Right lobe of liver (tissue), 6 donors: ENCODE results near the gene HYI. TPM values are rescaled to one million over a fixed set of nuclear protein-coding genes. Genes with fewer than 3 reads are reported as not detected.

Source experiments
- ATAC-seq, 4 donors: fragments of 200-7000 bp; cut with Tn5 transposase; one replicate each; pipeline ENCODE4 v1.9.1; 2020; ENCODE audit warnings: mild to moderate bottlenecking in 4 of 4, moderate library complexity in 4 of 4
- DNase-seq, 3 donors: peaks; one replicate each; pipeline ENCODE4 v3.0.0-alpha.2; 2020
- H3K27ac ChIP-seq, 3 donors: fragments of 200-600 bp; one replicate each; pipeline ENCODE4 v1.8.0; 2022
- H3K27me3 ChIP-seq, 2 donors: fragments of 200-600 bp; one replicate each; pipeline ENCODE4 v1.8.0; 2022
- H3K36me3 ChIP-seq, 4 donors: fragments of 200-600 bp; sonication (generic) in 1 of 4; one replicate each; pipeline versions ENCODE4 v1.5.1 to v1.8.0; 2017 to 2022; ENCODE audit warnings: control low read depth in 1 of 4
- H3K4me1 ChIP-seq, 4 donors: fragments of 200-600 bp; sonication (generic) in 1 of 4; one replicate each; pipeline versions ENCODE4 v1.5.1 to v1.8.0; 2017 to 2022; ENCODE audit warnings: control low read depth in 1 of 4
- H3K4me3 ChIP-seq, 3 donors: fragments of 200-600 bp; one replicate each; pipeline ENCODE4 v1.8.0; 2022
- H3K9me3 ChIP-seq, 4 donors: fragments of 200-600 bp; sonication (generic) in 1 of 4; one replicate each; pipeline versions ENCODE4 v1.5.1 to v1.8.0; 2017 to 2022; ENCODE audit warnings: control low read depth in 1 of 4
- CTCF ChIP-seq, 4 donors: fragments of 200-600 bp in 3 of 4; fragments of 450-650 bp in 1 of 4; IDR thresholded peaks; one replicate each; pipeline versions ENCODE4 v1.5.1 to v1.8.0; 2016 to 2022; ENCODE audit warnings: antibody characterized with exemption in 4 of 4, mild to moderate bottlenecking in 2 of 4
- POLR2A ChIP-seq: fragments of 450-650 bp; IDR thresholded peaks from one replicate; pipeline ENCODE4 v1.6.1; 2017; ENCODE audit warnings: antibody characterized with exemption, mild to moderate bottlenecking
- WGBS: methylation state at CpG from one replicate; pipeline ENCODE4 v1.1.6; 2018; ENCODE audit warnings: low coverage, low lambda C conversion rate; ENCODE audit not compliant: insufficient coverage; ENCODE audit errors: missing lambda C conversion rate; 5-methylcytosine and 5-hydroxymethylcytosine counted together
- intact Hi-C, 2 donors: fragments of 100-400 bp; cut with DNase I; formaldehyde crosslinking; loops; one replicate each; pipeline versions ENCODE4 v1.11.2 to v1.14.1; 2022
- total RNA-seq, 6 experiments: library from RNA; depleted of rRNA in 2 of 6; stranded (reverse); fragments of >200 nt in 2 of 6; fragmentation: NEBNext Ultra II Directional in 3 of 6; extraction: Animal tissue kit (Norgen Biotek cat#: 25700) in 3 of 6; gene quantifications; one replicate each; pipeline versions ENCODE4 v1.1.0 to v1.2.4, GENCODE V29; 2016 to 2023
- donor health status: DM: no; HTN: yes; CAD: no.
- donor health status: DM: no; HTN: no; CAD: no.
- donor health status: DM: no; HTN: no; CAD: no.
- donor health status: DM: no; HTN: yes; CAD: no.
- donor health status: DM: no; HTN: yes; CAD: no.

HYI gene
- total RNA-seq, 6 experiments from 2014 or later: 33.8 to 52.9 (median 41.9) TPM

GRCh38 chr1:43466403-43466802, 12.7 kb upstream of the HYI start:
- H3K4me3 ChIP-seq: no peak overlapping the region
- ATAC-seq (no peak), DNase-seq (no peak)
- WGBS: 34% methylated on average over 2 of the region's 2 CpGs
- no peak for TF ChIP-seq CTCF (IDR thresholded peaks at IDR 0.05)
- no peak for TF ChIP-seq POLR2A
- no peaks in the 10 kb centered on the region for H3K36me3 ChIP-seq
- intact Hi-C loops: no loop called here
- no peaks in the 10 kb centered on the region for H3K9me3 ChIP-seq
- H3K27me3 ChIP-seq: no peaks in the 10 kb centered on the region
- H3K4me1 ChIP-seq: no peaks in the 10 kb centered on the region
- H3K27ac ChIP-seq: no peak overlapping the region

GRCh38 chr1:43465505-43466067, 11.9 kb upstream of the HYI start:
- Histone ChIP-seq H3K4me3 (no peak overlapping the region), H3K27ac (no peak overlapping the region), H3K9me3 (no peaks in the 10 kb centered on the region), H3K27me3 (no peaks in the 10 kb centered on the region), H3K36me3 (no peaks in the 10 kb centered on the region), H3K4me1 (no peaks in the 10 kb centered on the region)
- no peak for DNase-seq
- 64% methylated on average over 3 of the region's 3 CpGs for WGBS
- peak; percentile 34 to 78 (median 47) for ATAC-seq
- no peak for TF ChIP-seq POLR2A
- no peak for TF ChIP-seq CTCF (IDR thresholded peaks at IDR 0.05)
- intact Hi-C loops: no loop called here

GRCh38 chr1:43464681-43465504, 11.2 kb upstream of the HYI start:
- H3K9me3 ChIP-seq: no peaks in the 10 kb centered on the region
- no peaks in the 10 kb centered on the region for H3K27me3 ChIP-seq
- H3K4me3 ChIP-seq: no peak overlapping the region
- H3K27ac ChIP-seq: no peak overlapping the region
- no peaks in the 10 kb centered on the region for H3K4me1 ChIP-seq
- TF ChIP-seq CTCF (IDR thresholded peaks at IDR 0.05) (no peak), POLR2A (no peak)
- intact Hi-C loops: no loop called here
- 80% methylated on average over 10 of the region's 13 CpGs for WGBS
- no peak for DNase-seq
- no peaks in the 10 kb centered on the region for H3K36me3 ChIP-seq
- ATAC-seq: no peak

- H3K4me1 ChIP-seq: no peaks in the 10 kb centered on the region
- no peak overlapping the region for H3K27ac ChIP-seq
- no peaks in the 10 kb centered on the region for H3K36me3 ChIP-seq
- H3K9me3 ChIP-seq: no peaks in the 10 kb centered on the region
- H3K4me3 ChIP-seq: no peak overlapping the region
- DNase-seq: no peak
- no peak for ATAC-seq
- H3K27me3 ChIP-seq: no peaks in the 10 kb centered on the region
- intact Hi-C loops: no loop called here
- TF ChIP-seq CTCF (IDR thresholded peaks at IDR 0.05): no peak
- TF ChIP-seq POLR2A: no peak
- 71% methylated on average over 2 of the region's 2 CpGs for WGBS
These were observed 9.7 kb upstream of the HYI start for GRCh38 chr1:43463479-43463878.
